Endothelial cell of umbilical vein (primary cell): ENCODE results near the gene IGFBP7. TPM values are rescaled to one million over a fixed set of nuclear protein-coding genes. Genes with fewer than 3 reads are reported as not detected.

Source experiments
- BruUV-seq: library from RNA; stranded (reverse); fragments of 400-500 nt; replicated peaks from 2 replicates; lab custom pipeline; 2021; lab: Mats Ljungman, UMichigan
- CTCF ChIA-PET: fragments of 300-600, 350-600 bp; sonication (Branson Sonifier 250); formaldehyde crosslinking; loops from one replicate; lab custom pipeline; 2021; ENCODE audit warnings: antibody characterized with exemption, inconsistent platforms; lab: Charles Lee
- POLR2A ChIA-PET: fragments of 300-600, 350-600 bp; sonication (Branson Sonifier 250); formaldehyde crosslinking; loops from one replicate; lab custom pipeline; 2021; ENCODE audit warnings: antibody characterized with exemption, inconsistent platforms; lab: Charles Lee
- DNase-seq: peaks from one replicate; pipeline ENCODE4 v3.0.0-alpha.2; 2011; ENCODE audit warnings: low read depth, low spot score
- FAIRE-seq: peaks from 2 replicates; lab custom pipeline; 2011; peaks lifted over from hg19 to GRCh38; lab: Jason Lieb, UNC
- H2AFZ ChIP-seq: 2 replicates; pipeline ENCODE4 v1.6.0; 2012; ENCODE audit warnings: low read depth, low read length, control low read depth, inconsistent platforms
- H3K27ac ChIP-seq: 2 replicates; pipeline ENCODE4 v1.5.1; 2011; ENCODE audit warnings: low read depth, mild to moderate bottlenecking, control low read depth, low read length, moderate library complexity; ENCODE audit not compliant: insufficient read depth
- H3K27me3 ChIP-seq, 2 experiments: 2 replicates each; pipeline versions ENCODE4 v1.6.0 to v1.6.1; 2011; ENCODE audit warnings: low read length in 2 of 2, mixed read lengths in 1 of 2; ENCODE audit not compliant: control insufficient read depth in 2 of 2, insufficient read depth in 2 of 2
- H3K36me3 ChIP-seq, 2 experiments: 2 replicates in 1 of 2; 3 replicates in 1 of 2; pipeline ENCODE4 v1.5.1; 2011; ENCODE audit warnings: low read length in 2 of 2, mild to moderate bottlenecking in 1 of 2, moderate library complexity in 1 of 2; ENCODE audit not compliant: control insufficient read depth in 2 of 2, insufficient read depth in 2 of 2; ENCODE audit errors: extremely low read depth in 1 of 2
- H3K4me1 ChIP-seq: 3 replicates; pipeline ENCODE4 v1.5.1; 2011; ENCODE audit warnings: mild to moderate bottlenecking, low read length; ENCODE audit not compliant: control insufficient read depth, insufficient read depth; ENCODE audit errors: extremely low read depth
- H3K4me2 ChIP-seq: 2 replicates; pipeline ENCODE4 v1.6.1; 2011; ENCODE audit warnings: low read length, control low read depth, mixed read lengths; ENCODE audit not compliant: insufficient read depth
- H3K4me3 ChIP-seq, 3 experiments: fragments of 200-600 bp in 1 of 3; sonication (generic), shearing (Covaris generic) in 1 of 3; replicated peaks in 1 of 3; 2 replicates each; pipeline ENCODE4 v1.5.1; 2011 to 2016; ENCODE audit warnings: control low read depth in 3 of 3, low read length in 3 of 3, mild to moderate bottlenecking in 2 of 3, inconsistent platforms in 1 of 3, low read depth in 1 of 3, moderate library complexity in 1 of 3; ENCODE audit not compliant: insufficient read depth in 1 of 3
- H3K79me2 ChIP-seq: 2 replicates; pipeline ENCODE4 v1.6.0; 2012; ENCODE audit warnings: low read length, inconsistent platforms; ENCODE audit not compliant: control insufficient read depth, insufficient read depth
- H3K9ac ChIP-seq: replicated peaks from 2 replicates; pipeline ENCODE3; 2011; ENCODE audit warnings: low read length, control low read depth; ENCODE audit not compliant: insufficient read depth; ENCODE audit errors: extremely low read depth
- H3K9me1 ChIP-seq: replicated peaks from 3 replicates; pipeline ENCODE4 v1.6.0; 2011; ENCODE audit warnings: mild to moderate bottlenecking, low read length; ENCODE audit not compliant: control insufficient read depth, insufficient read depth; ENCODE audit errors: extremely low read depth
- H3K9me3 ChIP-seq: replicated peaks from 2 replicates; pipeline ENCODE4 v1.5.1; 2012; ENCODE audit warnings: low read length, inconsistent platforms; ENCODE audit not compliant: control insufficient read depth, insufficient read depth
- H4K20me1 ChIP-seq: replicated peaks from 2 replicates; pipeline ENCODE3; 2011; ENCODE audit warnings: mild to moderate bottlenecking, low read length; ENCODE audit not compliant: control insufficient read depth, insufficient read depth; ENCODE audit errors: extremely low read depth
- CTCF ChIP-seq, 2 donors: IDR thresholded peaks; 1 replicate in 1 of 2; 2 replicates in 1 of 2; pipeline ENCODE4 v1.5.1; 2011; ENCODE audit warnings: low read length in 2 of 2, mild to moderate bottlenecking in 2 of 2, moderate library complexity in 2 of 2, control low read depth in 1 of 2, inconsistent platforms in 1 of 2, low read depth in 1 of 2; ENCODE audit not compliant: insufficient read depth in 1 of 2; ENCODE audit errors: extremely low read depth in 1 of 2
- EZH2 ChIP-seq: IDR thresholded peaks from 2 replicates; pipeline ENCODE4 v1.6.1; 2012; ENCODE audit warnings: borderline replicate concordance, low read depth, mild to moderate bottlenecking, moderate library complexity, low read length, inconsistent platforms; ENCODE audit not compliant: severe bottlenecking
- FOS ChIP-seq: IDR thresholded peaks from 2 replicates; pipeline ENCODE4 v1.6.1; 2011; ENCODE audit warnings: mild to moderate bottlenecking, low read length, moderate library complexity, borderline replicate concordance; ENCODE audit not compliant: insufficient read depth
- GATA2 ChIP-seq: IDR thresholded peaks from 2 replicates; pipeline ENCODE4 v1.7.0; 2011; ENCODE audit warnings: low read depth, mild to moderate bottlenecking, moderate library complexity, mixed read lengths, low read length; ENCODE audit not compliant: insufficient read length, insufficient read depth
- JUN ChIP-seq: IDR thresholded peaks from 2 replicates; pipeline ENCODE4 v1.6.1; 2011; ENCODE audit warnings: borderline replicate concordance, low read depth; ENCODE audit not compliant: insufficient read length, insufficient read depth
- MYC ChIP-seq: IDR thresholded peaks from one replicate; pipeline ENCODE4 v1.6.1; 2011; ENCODE audit warnings: mild to moderate bottlenecking, low read depth, low read length
- POLR2A ChIP-seq: IDR thresholded peaks from 2 replicates; pipeline ENCODE4 v1.6.1; 2012; ENCODE audit warnings: low read depth, mild to moderate bottlenecking, control low read depth, low read length
- POLR2AphosphoS5 ChIP-seq: IDR thresholded peaks from 2 replicates; pipeline ENCODE4 v1.6.1; 2012; ENCODE audit warnings: low read depth, mild to moderate bottlenecking, control low read depth, low read length, moderate library complexity; ENCODE audit not compliant: insufficient read depth
- dilution Hi-C: fragments of 300-500 bp; cut with MboI; formaldehyde crosslinking; loops from one replicate; pipeline ENCODE4 v1.15.0; 2019; ENCODE audit warnings: low sequenced_read_pairs; ENCODE audit not compliant: extremely low pct_ligation_motif_present
- intact Hi-C: fragments of 100-400 bp; cut with micrococcal nuclease; formaldehyde crosslinking; loops from one replicate; pipeline ENCODE4 v1.10.0; 2022
- polyA plus RNA-seq, 4 experiments: library from polyadenylated mRNA; depleted of rRNA in 3 of 4; stranded (reverse) in 3 of 4; unstranded in 1 of 4; fragments of >200 nt; gene quantifications; 2 replicates each; pipeline versions ENCODE4 v1.2.1 to v1.2.3, GENCODE V29; 2011 to 2012; ENCODE audit warnings: missing spikeins in 1 of 4
- total RNA-seq: library from RNA; stranded (reverse); gene quantifications from 2 replicates; pipeline ENCODE4 v1.2.3, GENCODE V29; 2021
- TF ChIP-seq, protein P1 (sequence below): IDR thresholded peaks from 2 replicates; pipeline ENCODE4 v1.6.1; 2011; ENCODE audit not compliant: insufficient read depth, insufficient read length

The IGFBP7 gene
- total and polyA plus RNA-seq, 2 donors (not counting 3 experiments of a cell fraction or from before 2014, with no cell fraction given): 526 to 770 TPM

GRCh38 chr4:57132743-57133137 is 22.6 kb upstream of the IGFBP7 start:
- no peaks in the 10 kb centered on the region for H4K20me1 ChIP-seq
- intact Hi-C loops (no loop called here), dilution Hi-C loops (no loop called here)
- H3K27me3 ChIP-seq: no peaks in the 10 kb centered on the region
- H3K4me2 ChIP-seq: no peak overlapping the region
- peaks cover 14% of the 10 kb centered on the region for H3K4me1 ChIP-seq
- no peak overlapping the region for H3K9ac ChIP-seq
- ChIA-PET CTCF (interaction anchor here (1.0 to 1.6 kb wide), 4 partner anchors 8 to 16 kb away, joined by 3 to 4 read pairs (median 4); no protein-coding TSS in a partner anchor), POLR2A (interaction anchor here (1.5 kb wide), 1 partner anchor 22 kb away, joined by 5 read pairs; the partner anchor contains the start of gene IGFBP7)
- DNase-seq (peak; percentile 33), FAIRE-seq (peak; percentile 37)
- no TSS peak for BruUV-seq
- no peak overlapping the region for H3K4me3 ChIP-seq
- H3K9me3 ChIP-seq: no peaks in the 10 kb centered on the region
- H3K79me2 ChIP-seq: no peaks in the 10 kb centered on the region
- H3K9me1 ChIP-seq: no peaks in the 10 kb centered on the region
- H2AFZ ChIP-seq: no peak overlapping the region
- no peak overlapping the region for H3K27ac ChIP-seq
- TF ChIP-seq JUN: no peak
- TF ChIP-seq CTCF (IDR thresholded peaks at IDR 0.05; ENCODE audit: extremely low read depth in 1 of 2, insufficient read depth in 1 of 2, low read depth in 1 of 2, low read length in 2 of 2): no peak
- no peak for TF ChIP-seq FOS
- no peak for TF ChIP-seq POLR2A
- no peak for TF ChIP-seq MYC
- TF ChIP-seq POLR2AphosphoS5: no peak
- TF ChIP-seq EZH2: no peak
- TF ChIP-seq, protein P1, sequence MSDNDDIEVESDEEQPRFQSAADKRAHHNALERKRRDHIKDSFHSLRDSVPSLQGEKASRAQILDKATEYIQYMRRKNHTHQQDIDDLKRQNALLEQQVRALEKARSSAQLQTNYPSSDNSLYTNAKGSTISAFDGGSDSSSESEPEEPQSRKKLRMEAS: no peak
- no peak for TF ChIP-seq GATA2
- no peaks in the 10 kb centered on the region for H3K36me3 ChIP-seq
